Endothelial cell of umbilical vein (primary cell): ENCODE data around the gene CYP39A1. TPM values are rescaled to one million over a fixed set of nuclear protein-coding genes. Genes with fewer than 3 reads are reported as not detected.

Experiments used
- BruUV-seq: library from RNA; stranded (reverse); fragments of 400-500 nt; replicated peaks from 2 replicates; lab custom pipeline; 2021; lab: Mats Ljungman, UMichigan
- CTCF ChIA-PET: fragments of 300-600, 350-600 bp; sonication (Branson Sonifier 250); formaldehyde crosslinking; loops from one replicate; lab custom pipeline; 2021; ENCODE audit warnings: antibody characterized with exemption, inconsistent platforms; lab: Charles Lee
- POLR2A ChIA-PET: fragments of 300-600, 350-600 bp; sonication (Branson Sonifier 250); formaldehyde crosslinking; loops from one replicate; lab custom pipeline; 2021; ENCODE audit warnings: antibody characterized with exemption, inconsistent platforms; lab: Charles Lee
- DNase-seq: peaks from one replicate; pipeline ENCODE4 v3.0.0-alpha.2; 2011; ENCODE audit warnings: low read depth, low spot score
- FAIRE-seq: peaks from 2 replicates; lab custom pipeline; 2011; peaks lifted over from hg19 to GRCh38; lab: Jason Lieb, UNC
- H2AFZ ChIP-seq: 2 replicates; pipeline ENCODE4 v1.6.0; 2012; ENCODE audit warnings: low read depth, low read length, control low read depth, inconsistent platforms
- H3K27ac ChIP-seq: 2 replicates; pipeline ENCODE4 v1.5.1; 2011; ENCODE audit warnings: low read depth, mild to moderate bottlenecking, control low read depth, low read length, moderate library complexity; ENCODE audit not compliant: insufficient read depth
- H3K27me3 ChIP-seq, 2 experiments: 2 replicates each; pipeline versions ENCODE4 v1.6.0 to v1.6.1; 2011; ENCODE audit warnings: low read length in 2 of 2, mixed read lengths in 1 of 2; ENCODE audit not compliant: control insufficient read depth in 2 of 2, insufficient read depth in 2 of 2
- H3K36me3 ChIP-seq, 2 experiments: 2 replicates in 1 of 2; 3 replicates in 1 of 2; pipeline ENCODE4 v1.5.1; 2011; ENCODE audit warnings: low read length in 2 of 2, mild to moderate bottlenecking in 1 of 2, moderate library complexity in 1 of 2; ENCODE audit not compliant: control insufficient read depth in 2 of 2, insufficient read depth in 2 of 2; ENCODE audit errors: extremely low read depth in 1 of 2
- H3K4me1 ChIP-seq: 3 replicates; pipeline ENCODE4 v1.5.1; 2011; ENCODE audit warnings: mild to moderate bottlenecking, low read length; ENCODE audit not compliant: control insufficient read depth, insufficient read depth; ENCODE audit errors: extremely low read depth
- H3K4me2 ChIP-seq: 2 replicates; pipeline ENCODE4 v1.6.1; 2011; ENCODE audit warnings: low read length, control low read depth, mixed read lengths; ENCODE audit not compliant: insufficient read depth
- H3K4me3 ChIP-seq, 3 experiments: fragments of 200-600 bp in 1 of 3; sonication (generic), shearing (Covaris generic) in 1 of 3; replicated peaks in 1 of 3; 2 replicates each; pipeline ENCODE4 v1.5.1; 2011 to 2016; ENCODE audit warnings: control low read depth in 3 of 3, low read length in 3 of 3, mild to moderate bottlenecking in 2 of 3, inconsistent platforms in 1 of 3, low read depth in 1 of 3, moderate library complexity in 1 of 3; ENCODE audit not compliant: insufficient read depth in 1 of 3
- H3K79me2 ChIP-seq: 2 replicates; pipeline ENCODE4 v1.6.0; 2012; ENCODE audit warnings: low read length, inconsistent platforms; ENCODE audit not compliant: control insufficient read depth, insufficient read depth
- H3K9ac ChIP-seq: replicated peaks from 2 replicates; pipeline ENCODE3; 2011; ENCODE audit warnings: low read length, control low read depth; ENCODE audit not compliant: insufficient read depth; ENCODE audit errors: extremely low read depth
- H3K9me1 ChIP-seq: replicated peaks from 3 replicates; pipeline ENCODE4 v1.6.0; 2011; ENCODE audit warnings: mild to moderate bottlenecking, low read length; ENCODE audit not compliant: control insufficient read depth, insufficient read depth; ENCODE audit errors: extremely low read depth
- H3K9me3 ChIP-seq: replicated peaks from 2 replicates; pipeline ENCODE4 v1.5.1; 2012; ENCODE audit warnings: low read length, inconsistent platforms; ENCODE audit not compliant: control insufficient read depth, insufficient read depth
- H4K20me1 ChIP-seq: replicated peaks from 2 replicates; pipeline ENCODE3; 2011; ENCODE audit warnings: mild to moderate bottlenecking, low read length; ENCODE audit not compliant: control insufficient read depth, insufficient read depth; ENCODE audit errors: extremely low read depth
- CTCF ChIP-seq, 2 donors: IDR thresholded peaks; 1 replicate in 1 of 2; 2 replicates in 1 of 2; pipeline ENCODE4 v1.5.1; 2011; ENCODE audit warnings: low read length in 2 of 2, mild to moderate bottlenecking in 2 of 2, moderate library complexity in 2 of 2, control low read depth in 1 of 2, inconsistent platforms in 1 of 2, low read depth in 1 of 2; ENCODE audit not compliant: insufficient read depth in 1 of 2; ENCODE audit errors: extremely low read depth in 1 of 2
- EZH2 ChIP-seq: IDR thresholded peaks from 2 replicates; pipeline ENCODE4 v1.6.1; 2012; ENCODE audit warnings: borderline replicate concordance, low read depth, mild to moderate bottlenecking, moderate library complexity, low read length, inconsistent platforms; ENCODE audit not compliant: severe bottlenecking
- FOS ChIP-seq: IDR thresholded peaks from 2 replicates; pipeline ENCODE4 v1.6.1; 2011; ENCODE audit warnings: mild to moderate bottlenecking, low read length, moderate library complexity, borderline replicate concordance; ENCODE audit not compliant: insufficient read depth
- GATA2 ChIP-seq: IDR thresholded peaks from 2 replicates; pipeline ENCODE4 v1.7.0; 2011; ENCODE audit warnings: low read depth, mild to moderate bottlenecking, moderate library complexity, mixed read lengths, low read length; ENCODE audit not compliant: insufficient read length, insufficient read depth
- JUN ChIP-seq: IDR thresholded peaks from 2 replicates; pipeline ENCODE4 v1.6.1; 2011; ENCODE audit warnings: borderline replicate concordance, low read depth; ENCODE audit not compliant: insufficient read length, insufficient read depth
- MAX ChIP-seq: IDR thresholded peaks from 2 replicates; pipeline ENCODE4 v1.6.1; 2011; ENCODE audit not compliant: insufficient read depth, insufficient read length
- MYC ChIP-seq: IDR thresholded peaks from one replicate; pipeline ENCODE4 v1.6.1; 2011; ENCODE audit warnings: mild to moderate bottlenecking, low read depth, low read length
- POLR2A ChIP-seq: IDR thresholded peaks from 2 replicates; pipeline ENCODE4 v1.6.1; 2012; ENCODE audit warnings: low read depth, mild to moderate bottlenecking, control low read depth, low read length
- POLR2AphosphoS5 ChIP-seq: IDR thresholded peaks from 2 replicates; pipeline ENCODE4 v1.6.1; 2012; ENCODE audit warnings: low read depth, mild to moderate bottlenecking, control low read depth, low read length, moderate library complexity; ENCODE audit not compliant: insufficient read depth
- dilution Hi-C: fragments of 300-500 bp; cut with MboI; formaldehyde crosslinking; loops from one replicate; pipeline ENCODE4 v1.15.0; 2019; ENCODE audit warnings: low sequenced_read_pairs; ENCODE audit not compliant: extremely low pct_ligation_motif_present
- intact Hi-C: fragments of 100-400 bp; cut with micrococcal nuclease; formaldehyde crosslinking; loops from one replicate; pipeline ENCODE4 v1.10.0; 2022
- polyA plus RNA-seq, 4 experiments: library from polyadenylated mRNA; depleted of rRNA in 3 of 4; stranded (reverse) in 3 of 4; unstranded in 1 of 4; fragments of >200 nt; gene quantifications; 2 replicates each; pipeline versions ENCODE4 v1.2.1 to v1.2.3, GENCODE V29; 2011 to 2012; ENCODE audit warnings: missing spikeins in 1 of 4
- total RNA-seq: library from RNA; stranded (reverse); gene quantifications from 2 replicates; pipeline ENCODE4 v1.2.3, GENCODE V29; 2021

The CYP39A1 gene
- total and polyA plus RNA-seq, 2 donors (not counting 3 experiments of a cell fraction or from before 2014, with no cell fraction given): not detected

- Histone ChIP-seq H2AFZ (no peak overlapping the region), H3K9me3 (no peaks in the 10 kb centered on the region), H3K9me1 (no peaks in the 10 kb centered on the region), H3K9ac (no peak overlapping the region), H3K27me3 (no peaks in the 10 kb centered on the region), H3K27ac (no peak overlapping the region), H3K36me3 (no peaks in the 10 kb centered on the region), H3K4me1 (no peaks in the 10 kb centered on the region), H3K79me2 (no peaks in the 10 kb centered on the region), H3K4me2 (no peak overlapping the region), H3K4me3 (no peak overlapping the region), H4K20me1 (no peaks in the 10 kb centered on the region)
- dilution Hi-C loops: no loop called here
- BruUV-seq: no TSS peak
- intact Hi-C loops: no loop called here
- no peak for FAIRE-seq
- ChIA-PET CTCF (interaction anchor here (1.4 to 2.2 kb wide), 2 partner anchors 19 to 21 kb away, joined by 3 to 7 read pairs; no protein-coding TSS in a partner anchor), POLR2A (no interaction called here)
- TF ChIP-seq GATA2: no peak
- no peak for TF ChIP-seq POLR2A
- TF ChIP-seq FOS: no peak
- TF ChIP-seq POLR2AphosphoS5: no peak
- no peak for TF ChIP-seq MYC
- no peak for TF ChIP-seq CTCF (IDR thresholded peaks at IDR 0.05; ENCODE audit: extremely low read depth in 1 of 2, insufficient read depth in 1 of 2, low read depth in 1 of 2, low read length in 2 of 2)
- no peak for TF ChIP-seq EZH2
- no peak for TF ChIP-seq MAX
- no peak for TF ChIP-seq JUN
- DNase-seq: no peak
Observed at GRCh38 chr6:46674410-46674809, 21.8 kb upstream of the CYP39A1 start.
